Osteocyte (in vitro differentiated cells): ENCODE measurements around the gene BARX2. TPM values are rescaled to one million over a fixed set of nuclear protein-coding genes. Genes with fewer than 3 reads are reported as not detected.

Experiments
- DNase-seq: peaks from one replicate; pipeline ENCODE4 v3.0.0; 2021; ENCODE audit warnings: mixed read lengths; ENCODE audit not compliant: unreplicated experiment; ENCODE audit errors: extremely low spot score
- H3K27ac Mint-ChIP-seq: one replicate; pipeline ENCODE4 v1.8.0; 2021; ENCODE audit warnings: mild to moderate bottlenecking, mixed read lengths; ENCODE audit not compliant: unreplicated experiment
- H3K27me3 Mint-ChIP-seq: one replicate; pipeline ENCODE4 v1.8.0; 2021; ENCODE audit warnings: mixed read lengths; ENCODE audit not compliant: unreplicated experiment
- H3K36me3 Mint-ChIP-seq: one replicate; pipeline ENCODE4 v1.8.0; 2021; ENCODE audit warnings: mixed read lengths; ENCODE audit not compliant: unreplicated experiment
- H3K4me1 Mint-ChIP-seq: one replicate; pipeline ENCODE4 v1.8.0; 2021; ENCODE audit warnings: mixed read lengths; ENCODE audit not compliant: unreplicated experiment
- H3K4me3 Mint-ChIP-seq: one replicate; pipeline ENCODE4 v1.8.0; 2021; ENCODE audit warnings: mild to moderate bottlenecking, moderate library complexity, mixed read lengths; ENCODE audit not compliant: unreplicated experiment
- H3K9me3 Mint-ChIP-seq: one replicate; pipeline ENCODE4 v1.8.0; 2021; ENCODE audit warnings: mixed read lengths; ENCODE audit not compliant: unreplicated experiment
- CTCF ChIP-seq: fragments of 200-600 bp; sonication (generic); IDR thresholded peaks from 2 replicates; pipeline ENCODE4 v1.5.0; 2021; ENCODE audit warnings: antibody characterized with exemption, mild to moderate bottlenecking, moderate library complexity
- total RNA-seq: library from RNA; stranded (reverse); gene quantifications from 2 replicates; pipeline ENCODE4 v1.2.1, GENCODE V29; 2021

The BARX2 gene
- total RNA-seq, 1 donor from 2014 or later, result not detected

- Mint-ChIP-seq H3K27ac (no peak overlapping the region), H3K27me3 (peaks cover 67% of the 10 kb centered on the region), H3K9me3 (no peaks in the 10 kb centered on the region), H3K4me1 (peaks cover under 1% of the 10 kb centered on the region), H3K36me3 (no peaks in the 10 kb centered on the region), H3K4me3 (no peak overlapping the region)
- no peak for DNase-seq
- no peak for TF ChIP-seq CTCF
These were observed 8.7 kb upstream of the BARX2 start for GRCh38 chr11:129366737-129367597.

- Mint-ChIP-seq H3K27ac (no peak overlapping the region), H3K4me3 (no peak overlapping the region), H3K4me1 (peaks cover 16% of the 10 kb centered on the region), H3K27me3 (peaks cover 84% of the 10 kb centered on the region), H3K36me3 (no peaks in the 10 kb centered on the region), H3K9me3 (no peaks in the 10 kb centered on the region)
- TF ChIP-seq CTCF, result no peak
- no peak for DNase-seq
These were observed 6.6 kb upstream of the BARX2 start for GRCh38 chr11:129368889-129369672.

- no peaks in the 10 kb centered on the region for H3K9me3 Mint-ChIP-seq
- peaks cover 92% of the 10 kb centered on the region for H3K27me3 Mint-ChIP-seq
- H3K36me3 Mint-ChIP-seq, result no peaks in the 10 kb centered on the region
- H3K4me1 Mint-ChIP-seq, result peaks cover 29% of the 10 kb centered on the region
- DNase-seq, result no peak
- no peak for TF ChIP-seq CTCF
- H3K27ac Mint-ChIP-seq, result no peak overlapping the region
- no peak overlapping the region for H3K4me3 Mint-ChIP-seq
These were observed 4.9 kb upstream of the BARX2 start for GRCh38 chr11:129370715-129371114.

- H3K27me3 Mint-ChIP-seq, result peaks cover 90% of the 10 kb centered on the region
- no peak for DNase-seq
- no peak overlapping the region for H3K27ac Mint-ChIP-seq
- H3K4me1 Mint-ChIP-seq, result peaks cover 32% of the 10 kb centered on the region
- peak overlapping the region; percentile 66 for H3K4me3 Mint-ChIP-seq
- no peaks in the 10 kb centered on the region for H3K36me3 Mint-ChIP-seq
- TF ChIP-seq CTCF, result no peak
- H3K9me3 Mint-ChIP-seq, result no peaks in the 10 kb centered on the region
These were observed 2.8 kb upstream of the BARX2 start for GRCh38 chr11:129372609-129373488.
